OCI-LY1 (cell line): ENCODE data around the gene FBXW8.
"Not testable (repeated sequence)": the region's sequence is repeated elsewhere in the genome, so short reads cannot be mapped to it uniquely, and the experiment has no call there.

Source experiments
- EZH2 ChIP-seq: fragments of 200-600 bp; sonication (generic), shearing (Covaris generic); IDR thresholded peaks from 2 replicates; pipeline ENCODE4 v1.8.0; 2017; ENCODE audit warnings: borderline replicate concordance, mixed run types, mild to moderate bottlenecking, antibody characterized with exemption, low read length, moderate library complexity, mixed read lengths
- TF ChIP-seq, protein P1 (sequence below): fragments of 200-600 bp; sonication (generic), shearing (Covaris generic); IDR thresholded peaks from 2 replicates; pipeline ENCODE4 v1.5.1; 2017; ENCODE audit warnings: mild to moderate bottlenecking, antibody characterized with exemption, low read length, moderate library complexity, mixed read lengths

GRCh38 chr12:117057626-117058025, 146.9 kb downstream of the FBXW8 start:
- TF ChIP-seq, protein P1, sequence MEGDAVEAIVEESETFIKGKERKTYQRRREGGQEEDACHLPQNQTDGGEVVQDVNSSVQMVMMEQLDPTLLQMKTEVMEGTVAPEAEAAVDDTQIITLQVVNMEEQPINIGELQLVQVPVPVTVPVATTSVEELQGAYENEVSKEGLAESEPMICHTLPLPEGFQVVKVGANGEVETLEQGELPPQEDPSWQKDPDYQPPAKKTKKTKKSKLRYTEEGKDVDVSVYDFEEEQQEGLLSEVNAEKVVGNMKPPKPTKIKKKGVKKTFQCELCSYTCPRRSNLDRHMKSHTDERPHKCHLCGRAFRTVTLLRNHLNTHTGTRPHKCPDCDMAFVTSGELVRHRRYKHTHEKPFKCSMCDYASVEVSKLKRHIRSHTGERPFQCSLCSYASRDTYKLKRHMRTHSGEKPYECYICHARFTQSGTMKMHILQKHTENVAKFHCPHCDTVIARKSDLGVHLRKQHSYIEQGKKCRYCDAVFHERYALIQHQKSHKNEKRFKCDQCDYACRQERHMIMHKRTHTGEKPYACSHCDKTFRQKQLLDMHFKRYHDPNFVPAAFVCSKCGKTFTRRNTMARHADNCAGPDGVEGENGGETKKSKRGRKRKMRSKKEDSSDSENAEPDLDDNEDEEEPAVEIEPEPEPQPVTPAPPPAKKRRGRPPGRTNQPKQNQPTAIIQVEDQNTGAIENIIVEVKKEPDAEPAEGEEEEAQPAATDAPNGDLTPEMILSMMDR: not testable (repeated sequence)
- not testable (repeated sequence) for TF ChIP-seq EZH2
